Measurements from ENCODE around the gene BBS1.
A peak's percentile ranks its signal among the peaks of the same experiment; 100 is the strongest.
"Not testable (repeated sequence)": the region's sequence is repeated elsewhere in the genome, so short reads cannot be mapped to it uniquely, and the experiment has no call there.

Gene BBS1

GRCh38 chr11:66543263-66544107 is 33.0 kb downstream of the BBS1 start:
- Histone ChIP-seq H3K27me3 (ENCODE audit: insufficient read depth, low read length) (no peaks in the 10 kb centered on the region), H3K4me3 (ENCODE audit: low read length) (no peak overlapping the region), H2AFZ (ENCODE audit: low read depth, low read length) (no peak overlapping the region), H3K36me3 (ENCODE audit: insufficient read depth, low read length) (peaks cover 13% of the 10 kb centered on the region), H3K9me3 (ENCODE audit: low read length) (no peaks in the 10 kb centered on the region), H3K4me1 (ENCODE audit: insufficient read depth, low read length) (peaks cover 30% of the 10 kb centered on the region)

GRCh38 chr11:66544952-66545351 is 34.5 kb downstream of the BBS1 start:
- H3K27me3 ChIP-seq (ENCODE audit: insufficient read depth, low read length); H2AFZ ChIP-seq (ENCODE audit: low read depth, low read length); H3K9me3 ChIP-seq (ENCODE audit: low read length): not testable (repeated sequence)
- peak overlapping the region; percentile 80 for H3K4me3 ChIP-seq (ENCODE audit: low read length)
- H3K4me1 ChIP-seq (ENCODE audit: insufficient read depth, low read length): peaks cover 30% of the 10 kb centered on the region
- peaks cover 10% of the 10 kb centered on the region for H3K36me3 ChIP-seq (ENCODE audit: insufficient read depth, low read length)

- Histone ChIP-seq H3K4me1 (ENCODE audit: insufficient read depth, low read length) (peaks cover 30% of the 10 kb centered on the region), H3K27me3 (ENCODE audit: insufficient read depth, low read length) (no peaks in the 10 kb centered on the region), H3K9me3 (ENCODE audit: low read length) (no peaks in the 10 kb centered on the region), H3K4me3 (ENCODE audit: low read length) (peak within 1 kb of the TSS; percentile 80), H2AFZ (ENCODE audit: low read depth, low read length) (peak within 1 kb of the TSS; percentile 94), H3K36me3 (ENCODE audit: insufficient read depth, low read length) (peaks cover 10% of the 10 kb centered on the region)
Observed at GRCh38 chr11:66545701-66546367, 35.4 kb downstream of the BBS1 start, which contains the start of gene ZDHHC24. Gene ZDHHC24 (minus strand): TSS chr11:66546048. CDS start chr11:66546003, 45 bp downstream.

GRCh38 chr11:66546368-66546965 is 36.0 kb downstream of the BBS1 start, which contains the start of gene ACTN3:
Gene ACTN3 (plus strand): TSS chr11:66546903. CDS start chr11:66546938, 35 bp downstream.
- H3K4me1 ChIP-seq (ENCODE audit: insufficient read depth, low read length): peaks cover 30% of the 10 kb centered on the region
- no peaks in the 10 kb centered on the region for H3K9me3 ChIP-seq (ENCODE audit: low read length)
- H3K4me3 ChIP-seq (ENCODE audit: low read length): peak within 1 kb of the TSS; percentile 80
- H3K27me3 ChIP-seq (ENCODE audit: insufficient read depth, low read length): no peaks in the 10 kb centered on the region
- H2AFZ ChIP-seq (ENCODE audit: low read depth, low read length): peak within 1 kb of the TSS; percentile 94
- H3K36me3 ChIP-seq (ENCODE audit: insufficient read depth, low read length): peaks cover 8% of the 10 kb centered on the region

- no peak overlapping the region for H3K4me3 ChIP-seq (ENCODE audit: low read length)
- H3K4me1 ChIP-seq (ENCODE audit: insufficient read depth, low read length): peaks cover 30% of the 10 kb centered on the region
- H3K27me3 ChIP-seq (ENCODE audit: insufficient read depth, low read length): no peaks in the 10 kb centered on the region
- no peak overlapping the region for H2AFZ ChIP-seq (ENCODE audit: low read depth, low read length)
- H3K36me3 ChIP-seq (ENCODE audit: insufficient read depth, low read length): peaks cover 2% of the 10 kb centered on the region
- H3K9me3 ChIP-seq (ENCODE audit: low read length): no peaks in the 10 kb centered on the region
Observed at GRCh38 chr11:66546966-66547661, 36.7 kb downstream of the BBS1 start.

- no peaks in the 10 kb centered on the region for H3K27me3 ChIP-seq (ENCODE audit: insufficient read depth, low read length)
- H2AFZ ChIP-seq (ENCODE audit: low read depth, low read length): no peak overlapping the region
- H3K9me3 ChIP-seq (ENCODE audit: low read length): no peaks in the 10 kb centered on the region
- H3K36me3 ChIP-seq (ENCODE audit: insufficient read depth, low read length): no peaks in the 10 kb centered on the region
- no peak overlapping the region for H3K4me3 ChIP-seq (ENCODE audit: low read length)
- H3K4me1 ChIP-seq (ENCODE audit: insufficient read depth, low read length): peaks cover 30% of the 10 kb centered on the region
Observed at GRCh38 chr11:66547662-66548009, 37.2 kb downstream of the BBS1 start.

- no peaks in the 10 kb centered on the region for H3K36me3 ChIP-seq (ENCODE audit: insufficient read depth, low read length)
- H3K4me1 ChIP-seq (ENCODE audit: insufficient read depth, low read length): peaks cover 30% of the 10 kb centered on the region
- no peak overlapping the region for H2AFZ ChIP-seq (ENCODE audit: low read depth, low read length)
- no peaks in the 10 kb centered on the region for H3K9me3 ChIP-seq (ENCODE audit: low read length)
- no peak overlapping the region for H3K4me3 ChIP-seq (ENCODE audit: low read length)
- H3K27me3 ChIP-seq (ENCODE audit: insufficient read depth, low read length): no peaks in the 10 kb centered on the region
Observed at GRCh38 chr11:66548041-66548440, 37.6 kb downstream of the BBS1 start.

- Histone ChIP-seq H2AFZ (ENCODE audit: low read depth, low read length) (no peak overlapping the region), H3K4me1 (ENCODE audit: insufficient read depth, low read length) (peaks cover 24% of the 10 kb centered on the region), H3K4me3 (ENCODE audit: low read length) (no peak overlapping the region), H3K27me3 (ENCODE audit: insufficient read depth, low read length) (no peaks in the 10 kb centered on the region), H3K9me3 (ENCODE audit: low read length) (no peaks in the 10 kb centered on the region), H3K36me3 (ENCODE audit: insufficient read depth, low read length) (no peaks in the 10 kb centered on the region)
Observed at GRCh38 chr11:66548774-66549630, 38.6 kb downstream of the BBS1 start.

GRCh38 chr11:66549696-66550095 is 39.3 kb downstream of the BBS1 start:
- H3K9me3 ChIP-seq (ENCODE audit: low read length): no peaks in the 10 kb centered on the region
- peaks cover 17% of the 10 kb centered on the region for H3K4me1 ChIP-seq (ENCODE audit: insufficient read depth, low read length)
- no peaks in the 10 kb centered on the region for H3K36me3 ChIP-seq (ENCODE audit: insufficient read depth, low read length)

GRCh38 chr11:66550887-66551286 is 40.5 kb downstream of the BBS1 start:
- H3K4me1 ChIP-seq (ENCODE audit: insufficient read depth, low read length): peaks cover 11% of the 10 kb centered on the region
- no peaks in the 10 kb centered on the region for H3K9me3 ChIP-seq (ENCODE audit: low read length)
- H2AFZ ChIP-seq (ENCODE audit: low read depth, low read length): no peak overlapping the region
- H3K36me3 ChIP-seq (ENCODE audit: insufficient read depth, low read length): no peaks in the 10 kb centered on the region
- no peaks in the 10 kb centered on the region for H3K27me3 ChIP-seq (ENCODE audit: insufficient read depth, low read length)
- no peak overlapping the region for H3K4me3 ChIP-seq (ENCODE audit: low read length)

More at GRCh38 chr11:66549696-66550095, 39.3 kb downstream of the BBS1 start:
- H3K4me3 ChIP-seq (ENCODE audit: low read length): no peak overlapping the region
- H3K27me3 ChIP-seq (ENCODE audit: insufficient read depth, low read length): no peaks in the 10 kb centered on the region
- no peak overlapping the region for H2AFZ ChIP-seq (ENCODE audit: low read depth, low read length)

GRCh38 chr11:66554602-66555001 is 44.2 kb downstream of the BBS1 start:
- H3K4me3 ChIP-seq (ENCODE audit: low read length): no peak overlapping the region
- no peak overlapping the region for H2AFZ ChIP-seq (ENCODE audit: low read depth, low read length)
- H3K4me1 ChIP-seq (ENCODE audit: insufficient read depth, low read length): no peaks in the 10 kb centered on the region
- no peaks in the 10 kb centered on the region for H3K36me3 ChIP-seq (ENCODE audit: insufficient read depth, low read length)
- no peaks in the 10 kb centered on the region for H3K27me3 ChIP-seq (ENCODE audit: insufficient read depth, low read length)
- H3K9me3 ChIP-seq (ENCODE audit: low read length): no peaks in the 10 kb centered on the region

GRCh38 chr11:66555416-66555815 is 45.0 kb downstream of the BBS1 start:
- Histone ChIP-seq H3K4me3 (ENCODE audit: low read length) (no peak overlapping the region), H2AFZ (ENCODE audit: low read depth, low read length) (no peak overlapping the region), H3K27me3 (ENCODE audit: insufficient read depth, low read length) (no peaks in the 10 kb centered on the region), H3K36me3 (ENCODE audit: insufficient read depth, low read length) (no peaks in the 10 kb centered on the region), H3K4me1 (ENCODE audit: insufficient read depth, low read length) (no peaks in the 10 kb centered on the region), H3K9me3 (ENCODE audit: low read length) (no peaks in the 10 kb centered on the region)
